Adrenal gland (tissue), 12 donors: ENCODE data around the gene THAP4. TPM values are rescaled to one million over a fixed set of nuclear protein-coding genes. Genes with fewer than 3 reads are reported as not detected.

Experiments used
- DNase-seq, 7 donors: peaks; one replicate each; pipeline ENCODE4 v3.0.0-alpha.2; 2019 to 2020
- H3K27ac ChIP-seq, 5 donors: fragments of 200-600 bp; sonication (generic) in 4 of 5; 1 replicate in 3 of 5; 2 replicates in 2 of 5; pipeline versions ENCODE4 v1.5.1 to v1.8.0; 2016 to 2020; ENCODE audit warnings: mild to moderate bottlenecking in 1 of 5
- H3K27me3 ChIP-seq: fragments of 200-600 bp; 2 replicates; pipeline ENCODE4 v1.8.0; 2021
- H3K36me3 ChIP-seq, 2 donors: fragments of 200-600 bp; replicated peaks in 1 of 2; 1 replicate in 1 of 2; 2 replicates in 1 of 2; pipeline versions ENCODE4 v1.5.1 to v1.8.0; 2018 to 2022
- H3K4me1 ChIP-seq, 2 donors: fragments of 200-600 bp; replicated peaks in 1 of 2; 1 replicate in 1 of 2; 2 replicates in 1 of 2; pipeline versions ENCODE4 v1.5.1 to v1.8.0; 2018 to 2021
- H3K4me3 ChIP-seq, 4 donors: fragments of 200-600 bp; sonication (generic) in 3 of 4; one replicate each; pipeline ENCODE4 v1.5.1; 2016 to 2018
- H3K9me3 ChIP-seq, 3 donors: fragments of 200-600 bp; sonication (generic) in 1 of 3; replicated peaks in 1 of 3; 1 replicate in 2 of 3; 2 replicates in 1 of 3; pipeline versions ENCODE4 v1.5.1 to v1.8.0; 2016 to 2021
- CTCF ChIP-seq, 6 experiments: fragments of 450-650 bp in 4 of 6; fragments of 200-600 bp in 2 of 6; sonication (generic) in 1 of 6; IDR thresholded peaks; 1 replicate in 5 of 6; 2 replicates in 1 of 6; pipeline versions ENCODE4 v1.5.1 to v1.8.0; 2016 to 2021; ENCODE audit warnings: antibody characterized with exemption in 6 of 6, mild to moderate bottlenecking in 2 of 6, moderate library complexity in 1 of 6
- POLR2A ChIP-seq, 2 donors: fragments of 450-650 bp; IDR thresholded peaks; one replicate each; pipeline ENCODE4 v1.6.1; 2017; ENCODE audit warnings: antibody characterized with exemption in 2 of 2, mild to moderate bottlenecking in 2 of 2, moderate library complexity in 1 of 2
- WGBS, 4 donors: extraction: QIAGEN DNeasy Blood & Tissue Kit in 2 of 4; methylation state at CpG; one replicate each; pipeline versions ENCODE4 v1.1.5 to v1.1.7; 2013 to 2017; 5-methylcytosine and 5-hydroxymethylcytosine counted together
- intact Hi-C, 2 donors: fragments of 100-400 bp; cut with DNase I; formaldehyde crosslinking; loops; one replicate each; pipeline versions ENCODE4 v1.14.1 to v1.15.0; 2022 to 2023
- polyA plus RNA-seq, 3 donors: library from polyadenylated mRNA; stranded (reverse); fragments of 200-250 nt in 2 of 3; fragments of 350-450 nt in 1 of 3; fragmentation: Illumina TruSeq in 1 of 3; extraction: RNeasy Lipid Tissue Mini Kit (QIAGEN cat#74804) in 1 of 3; gene quantifications; one replicate each; pipeline ENCODE4 v1.2.3, GENCODE V29; 2013 to 2014
- small RNA-seq, 2 donors: library from RNA; depleted of rRNA; stranded (forward); fragments of <200 nt; gene quantifications; one replicate each; pipeline ENCODE3, GENCODE V24; 2016
- total RNA-seq, 9 donors: library from RNA; depleted of rRNA in 4 of 9; stranded (reverse); fragments of >200 nt in 4 of 9; fragments of 120-200 nt in 1 of 9; fragmentation: NEBNext Ultra II Directional in 1 of 9; extraction: Animal tissue kit (Norgen Biotek cat#: 25700) in 1 of 9; gene quantifications; one replicate each; pipeline versions ENCODE4 v1.1.0 to v1.2.4, GENCODE V29; 2013 to 2023
- donor health status: healthy with polysubstance abuse.
- donor health status: Bipolar disorder and iron deficiency.
- donor health status: DM: yes; HTN: yes; CAD: no.
- donor health status: DM: no; HTN: no; CAD: no.
- donor health status: DM: no; HTN: no; CAD: no.
- donor health status: DM: yes; HTN: yes; CAD: no.

THAP4 gene
- total and polyA plus RNA-seq, 12 donors: 23.9 to 62.9 (median 41.1) TPM

DNA sequence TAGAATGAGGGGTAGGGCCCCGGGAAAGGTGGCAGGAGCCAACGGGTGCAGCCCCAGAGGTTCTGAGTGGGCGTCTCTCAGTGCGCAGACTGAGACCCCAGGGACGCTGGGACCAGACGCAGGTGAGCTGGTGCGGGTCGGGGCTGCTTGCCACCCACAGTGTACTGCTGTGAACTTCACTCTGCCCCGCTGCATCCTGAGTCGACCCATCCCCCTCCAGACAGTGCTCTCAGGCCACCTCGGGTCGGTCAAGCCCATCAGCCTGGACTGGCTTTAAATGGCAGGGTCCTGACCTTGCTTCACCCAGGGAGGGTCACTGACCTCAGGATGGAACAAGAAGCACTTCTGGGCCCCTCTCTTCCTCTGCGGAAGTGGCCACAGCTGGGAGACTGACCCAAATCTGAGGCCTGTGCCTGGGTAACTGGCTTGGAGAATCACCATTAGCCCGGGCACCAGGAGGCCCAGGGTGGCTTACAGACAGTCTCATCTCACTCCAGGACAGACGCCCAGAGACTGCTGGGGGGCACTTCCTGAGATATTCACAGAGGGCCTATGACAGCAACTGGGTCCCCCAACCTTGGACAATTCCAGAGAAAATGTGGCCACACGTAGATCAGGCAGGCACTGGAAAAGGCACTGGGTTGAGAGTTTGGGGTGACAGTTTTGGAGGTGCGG lies 102.1 kb downstream of the THAP4 start:
- Histone ChIP-seq H3K4me1 (no peaks in the 10 kb centered on the region), H3K9me3 (no peaks in the 10 kb centered on the region), H3K36me3 (no peaks in the 10 kb centered on the region), H3K27ac (no peak overlapping the region), H3K27me3 (no peaks in the 10 kb centered on the region), H3K4me3 (no peak overlapping the region)
- TF ChIP-seq POLR2A (IDR thresholded peaks at IDR 0.05): no peak
- no peak for TF ChIP-seq CTCF (IDR thresholded peaks at IDR 0.05)
- intact Hi-C loops: no loop called here
- no peak for DNase-seq
- WGBS, 4 donors: 75 to 83% (median 79%) methylated on average over 9 to 17 of the region's 17 CpGs

Small RNA genes lying within 50 kb of the gene (small RNA-seq; reads per million reads assigned to genes)
- gene RNA5SP122: 0 reads per million in 2 donors

Other genes with a start within 250 kb of the THAP4 start
- gene STK25, start 128.6 kb downstream of the THAP4 start, total RNA-seq: 100 to 1,000 TPM in 8 of 9 donors, 10 to 100 TPM in 1; 71.4 to 352 (median 164) TPM
- gene STK25, start 128.6 kb downstream of the THAP4 start, polyA plus RNA-seq: 100 to 1,000 TPM; 100 to 318 (median 246) TPM
- gene BOK, start 78.4 kb downstream of the THAP4 start, total RNA-seq: 10 to 100 TPM in 8 of 9 donors, 1 to 10 TPM in 1; 5.2 to 41.7 (median 15.5) TPM
- gene BOK, start 78.4 kb downstream of the THAP4 start, polyA plus RNA-seq: 10 to 100 TPM in 1 of 3 donors, 1 to 10 TPM in 2; 2.9 to 19.3 (median 7.8) TPM
- gene ATG4B, start 535 bp upstream of the THAP4 start, total RNA-seq: 100 to 1,000 TPM in 1 of 9 donors, 10 to 100 TPM in 8; 37.3 to 100 (median 57.9) TPM
- gene ATG4B, start 535 bp upstream of the THAP4 start, polyA plus RNA-seq: 100 to 1,000 TPM in 1 of 3 donors, 10 to 100 TPM in 2; 44.6 to 167 (median 77.5) TPM
- gene DTYMK, start 49.7 kb upstream of the THAP4 start, total RNA-seq: 10 to 100 TPM; 12.3 to 40.4 (median 23.4) TPM
- gene DTYMK, start 49.7 kb upstream of the THAP4 start, polyA plus RNA-seq: 10 to 100 TPM; 10.4 to 15.4 (median 11.1) TPM
- gene ING5, start 64.9 kb upstream of the THAP4 start, total RNA-seq: 10 to 100 TPM; 13.3 to 37.7 (median 28.6) TPM
- gene ING5, start 64.9 kb upstream of the THAP4 start, polyA plus RNA-seq: 10 to 100 TPM; 20.8 to 83.1 (median 55.3) TPM
- gene D2HGDH, start 97.5 kb upstream of the THAP4 start, total RNA-seq: 10 to 100 TPM; 11.8 to 67.5 (median 36.2) TPM
- gene D2HGDH, start 97.5 kb upstream of the THAP4 start, polyA plus RNA-seq: 100 to 1,000 TPM in 1 of 3 donors, 10 to 100 TPM in 1, 1 to 10 TPM in 1; 4.3 to 131 (median 87.1) TPM
- 1 to 10 TPM in 2 of 9 donors, under 1 TPM in 5, not detected in 2; 0.25 to 1.8 (median 0.83) TPM for gene GAL3ST2, start 139.7 kb upstream of the THAP4 start, total RNA-seq
- under 1 TPM in 1 of 3 donors, not detected in 2; 0.16 TPM for gene GAL3ST2, start 139.7 kb upstream of the THAP4 start, polyA plus RNA-seq
- 1 to 10 TPM in 2 of 9 donors, under 1 TPM in 5, not detected in 2; 0.28 to 2.3 (median 0.37) TPM for gene NEU4, start 172.0 kb upstream of the THAP4 start, total RNA-seq
- 1 to 10 TPM in 1 of 3 donors, under 1 TPM in 1, not detected in 1; 0.17 to 1.3 TPM for gene NEU4, start 172.0 kb upstream of the THAP4 start, polyA plus RNA-seq
- gene PDCD1, start 221.7 kb upstream of the THAP4 start, total RNA-seq: under 1 TPM in 6 of 9 donors, not detected in 3; 0.23 to 0.84 (median 0.32) TPM
- gene PDCD1, start 221.7 kb upstream of the THAP4 start, polyA plus RNA-seq: 1 to 10 TPM in 1 of 3 donors, under 1 TPM in 1, not detected in 1; 0.81 to 2.0 TPM
- under 1 TPM in 1 of 9 donors, not detected in 8; 0.11 TPM for gene RTP5, start 232.6 kb upstream of the THAP4 start, total RNA-seq
- under 1 TPM in 2 of 3 donors, not detected in 1; 0.07 to 0.56 TPM for gene RTP5, start 232.6 kb upstream of the THAP4 start, polyA plus RNA-seq